SIG-M5 treated with dmso at 0.1 percent for 504 hours (cell line): ENCODE data around the gene HAUS5.
A peak's percentile ranks its signal among the peaks of the same experiment; 100 is the strongest.
"Not testable (repeated sequence)": the region's sequence is repeated elsewhere in the genome, so short reads cannot be mapped to it uniquely, and the experiment has no call there.

Source experiments
- DNase-seq: peaks from one replicate; lab custom pipeline; 2025; ENCODE audit not compliant: unreplicated experiment; lab: John Stamatoyannopoulos, UW

Gene HAUS5

DNA sequence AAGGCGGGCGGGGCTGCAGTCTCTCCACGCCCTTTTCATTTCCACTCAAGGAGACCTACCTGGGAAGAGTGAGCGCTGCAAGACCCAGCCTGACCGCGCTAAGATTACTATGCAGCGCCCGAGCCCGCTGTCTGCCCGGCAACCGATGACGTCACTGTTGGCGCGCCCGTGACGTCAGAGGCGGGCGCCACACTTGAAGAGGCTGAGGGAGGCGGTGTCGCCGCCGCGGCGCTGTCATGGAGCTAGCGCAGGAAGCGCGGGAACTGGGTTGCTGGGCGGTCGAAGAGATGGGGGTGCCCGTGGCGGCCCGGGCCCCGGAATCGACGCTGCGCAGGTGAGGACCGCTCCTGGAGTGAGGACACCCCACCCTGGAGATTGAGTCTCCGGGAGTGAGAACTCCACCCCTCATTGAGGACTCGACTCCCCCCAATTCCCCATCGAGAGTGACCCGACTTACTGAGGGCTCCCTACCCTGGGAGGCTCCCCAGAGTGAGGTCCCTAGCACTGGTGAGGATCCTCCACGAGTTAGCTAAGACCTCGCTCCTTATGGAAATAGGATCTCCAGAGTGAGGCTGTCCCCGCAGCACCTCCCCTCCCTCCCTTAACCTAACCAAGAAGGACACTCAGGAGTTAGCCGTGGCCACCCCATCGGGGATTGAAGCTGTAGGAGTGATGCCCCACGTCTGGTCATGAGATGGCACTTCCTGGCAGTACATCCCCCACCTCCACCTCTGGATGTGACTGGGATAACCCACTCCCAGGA lies at the start of gene HAUS5:
Gene HAUS5, plus strand, starts transcription at position 177 of the 763 bp plus-strand sequence. Its CDS starts 60 bp downstream, at position 237.
- peak; percentile 82 for DNase-seq

GRCh38 chr19:35562776-35563175 lies 49.8 kb upstream of the HAUS5 start:
- no peak for DNase-seq

DNA sequence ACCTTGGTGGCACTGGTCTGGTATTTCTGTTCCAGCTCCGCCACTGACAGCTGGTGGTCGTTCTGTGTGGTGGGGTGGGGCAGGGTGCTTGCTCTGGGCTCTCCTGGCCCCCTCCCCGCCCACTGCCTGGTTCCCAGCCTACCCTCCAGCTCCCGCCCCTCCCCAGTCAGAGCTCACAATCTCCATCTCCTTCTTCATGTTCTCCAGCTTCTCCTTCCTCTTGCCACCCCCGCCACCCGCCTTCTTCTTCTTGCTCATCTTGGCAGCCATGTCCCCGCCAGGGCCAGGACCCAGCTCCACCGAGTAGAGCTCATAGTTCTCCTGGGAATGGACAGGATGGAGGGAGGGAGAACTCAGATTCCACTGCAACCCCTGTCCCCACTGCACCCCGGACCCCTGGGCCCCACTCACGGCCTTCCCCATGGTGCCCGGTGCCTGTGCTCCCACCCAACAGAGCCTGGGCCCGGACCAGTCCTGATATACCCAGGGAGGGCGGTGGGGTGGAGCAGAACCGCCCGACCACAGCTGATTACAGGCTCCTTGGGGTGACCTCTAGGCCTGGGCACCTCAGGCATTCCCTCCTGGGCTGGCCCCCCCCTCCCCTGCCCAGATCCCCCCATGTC lies 49.2 kb upstream of the HAUS5 start, which contains the start of gene ATP4A:
Gene ATP4A, minus strand, starts transcription at position 452 of the 623 bp plus-strand sequence. Its CDS starts 29 bp downstream, at position 423.
- DNase-seq, result no peak

GRCh38 chr19:35565016-35565856 lies 47.3 kb upstream of the HAUS5 start:
- DNase-seq, result no peak

GRCh38 chr19:35566738-35567137 lies 45.8 kb upstream of the HAUS5 start:
- DNase-seq, result no peak

DNA sequence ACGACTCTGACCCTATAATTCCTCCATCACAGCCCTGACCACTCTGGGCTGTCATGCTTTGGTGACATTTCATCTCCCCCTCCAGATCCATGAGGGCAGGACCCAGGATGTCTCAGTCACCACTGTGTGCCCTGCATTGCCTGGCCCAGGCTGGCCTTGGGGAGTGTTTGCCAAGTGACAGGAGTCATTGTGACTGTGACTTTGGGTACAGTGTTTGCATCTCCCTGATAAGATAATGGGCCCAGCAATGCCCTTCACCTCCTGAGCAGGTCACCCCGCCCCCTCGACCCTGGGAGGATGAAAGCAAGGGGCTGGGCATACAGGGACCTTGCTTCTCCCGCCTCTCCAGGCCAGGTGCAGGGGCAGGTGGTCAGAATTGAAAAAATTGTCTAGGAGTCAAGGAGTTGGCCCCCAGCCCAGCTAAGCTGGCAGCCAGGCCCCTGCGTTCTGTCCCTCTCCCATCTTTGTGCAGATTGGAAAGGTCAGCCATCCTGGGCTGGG lies 43.2 kb upstream of the HAUS5 start:
- DNase-seq, result no peak

DNA sequence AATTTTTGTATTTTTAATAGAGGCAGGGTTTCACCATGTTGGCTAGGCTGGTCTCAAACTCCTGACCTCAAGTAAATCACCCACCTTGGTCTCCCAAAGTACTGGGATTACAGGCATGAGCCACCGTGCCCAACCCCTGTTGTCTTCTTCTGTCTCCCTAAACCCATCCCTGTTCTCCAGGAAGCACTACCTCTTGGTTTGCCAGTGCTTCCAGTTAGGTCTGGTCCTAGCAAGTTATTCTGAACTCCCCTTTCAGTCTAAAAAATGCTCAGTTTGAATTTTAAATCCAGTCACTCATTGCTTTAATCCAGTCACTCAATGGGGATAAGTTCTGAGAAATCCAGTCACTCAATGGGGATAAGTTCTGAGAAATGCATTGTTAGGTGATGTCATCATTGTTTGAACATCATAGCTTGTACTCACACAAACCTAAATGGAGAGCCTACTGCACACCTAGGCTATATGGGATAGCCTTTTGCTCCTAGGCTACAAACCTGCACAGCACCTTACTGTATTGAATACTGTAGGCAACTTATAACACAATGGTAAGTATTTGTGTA lies 41.0 kb upstream of the HAUS5 start:
- DNase-seq, result no peak

DNA sequence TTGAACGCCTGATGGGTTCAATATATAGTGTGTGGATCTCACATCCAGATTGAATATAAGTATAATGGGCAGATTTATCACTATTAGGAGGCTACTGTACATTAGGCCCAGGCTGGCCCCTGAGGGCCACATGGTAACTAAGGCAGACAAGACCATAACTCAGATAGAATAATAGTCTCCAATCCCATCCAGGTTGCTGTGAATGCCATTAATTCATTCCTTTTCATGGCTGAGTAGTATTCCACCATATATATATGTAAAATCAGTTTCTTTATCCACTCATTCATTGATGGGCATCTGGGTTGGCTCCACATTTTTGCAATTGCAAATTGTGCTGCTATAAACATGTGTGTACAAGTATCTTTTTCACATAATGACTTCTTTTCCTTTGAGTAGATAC lies 34.6 kb upstream of the HAUS5 start:
- no peak for DNase-seq

GRCh38 chr19:35578707-35579106 lies 33.8 kb upstream of the HAUS5 start:
- DNase-seq, result no peak

DNA sequence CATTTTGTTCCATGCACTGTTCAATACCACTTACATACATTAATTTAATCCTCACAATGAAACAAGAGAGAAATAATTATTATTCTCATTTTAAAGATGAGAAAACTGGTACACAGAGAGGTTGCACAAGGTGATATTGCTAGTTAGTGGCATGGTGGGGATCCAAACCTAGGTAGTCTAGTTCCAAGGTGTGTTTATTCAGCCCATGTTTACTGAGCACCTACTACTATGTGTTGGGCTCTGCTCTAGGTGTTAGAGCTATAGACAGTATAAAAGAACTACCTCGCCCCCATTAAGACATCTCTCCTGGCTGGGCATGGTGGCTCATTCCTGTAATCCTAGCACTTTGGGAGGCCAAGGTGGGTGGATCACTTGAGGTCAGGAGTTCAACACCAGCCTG lies 29.8 kb upstream of the HAUS5 start:
- DNase-seq, result no peak

DNA sequence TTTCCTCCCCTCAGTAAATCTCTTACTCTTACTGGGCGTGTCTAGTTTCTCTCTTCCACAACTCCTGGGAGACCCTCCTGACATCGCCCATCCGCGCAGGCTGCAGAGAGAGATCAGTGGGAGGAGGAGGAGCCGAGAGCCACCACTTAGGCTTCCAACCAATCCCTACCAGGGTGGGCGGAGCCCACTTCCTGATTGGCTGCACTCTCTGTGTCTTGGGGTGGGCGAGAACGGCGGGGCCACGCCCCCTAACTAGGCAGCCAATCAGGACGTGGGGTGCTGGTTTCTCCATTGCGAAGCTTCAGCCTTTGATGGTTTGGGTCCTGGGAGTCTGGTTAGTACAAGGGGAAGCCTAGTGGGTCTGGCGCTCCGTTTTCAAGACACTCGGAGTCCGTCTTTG lies 26.7 kb upstream of the HAUS5 start, which contains the start of gene PMIS2:
Gene PMIS2, plus strand, starts transcription at position 326 of the 400 bp plus-strand sequence. CDS start 87 bp downstream, outside the sequence.
- no peak for DNase-seq

DNA sequence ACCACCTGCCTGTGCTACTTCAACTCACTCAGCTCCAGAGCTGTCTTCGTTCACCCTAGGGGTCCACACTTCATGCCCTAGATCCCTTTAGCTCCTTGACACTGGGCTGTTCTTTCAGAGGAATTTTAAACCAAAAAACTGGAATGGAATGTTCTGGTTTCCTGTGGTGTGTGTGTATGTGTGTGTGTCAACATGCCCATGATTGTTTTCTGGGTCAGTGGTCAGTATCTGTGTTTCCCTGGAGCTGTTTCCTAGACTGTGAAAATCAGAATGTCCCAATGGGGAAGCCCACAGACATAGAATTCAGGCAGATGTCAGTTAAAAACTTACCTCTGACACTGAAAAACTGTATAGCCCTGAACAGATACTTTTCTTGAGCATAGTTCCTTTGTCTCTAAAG lies 25.2 kb upstream of the HAUS5 start:
- no peak for DNase-seq

GRCh38 chr19:35590875-35591274 lies 21.7 kb upstream of the HAUS5 start:
- DNase-seq, result no peak

DNA sequence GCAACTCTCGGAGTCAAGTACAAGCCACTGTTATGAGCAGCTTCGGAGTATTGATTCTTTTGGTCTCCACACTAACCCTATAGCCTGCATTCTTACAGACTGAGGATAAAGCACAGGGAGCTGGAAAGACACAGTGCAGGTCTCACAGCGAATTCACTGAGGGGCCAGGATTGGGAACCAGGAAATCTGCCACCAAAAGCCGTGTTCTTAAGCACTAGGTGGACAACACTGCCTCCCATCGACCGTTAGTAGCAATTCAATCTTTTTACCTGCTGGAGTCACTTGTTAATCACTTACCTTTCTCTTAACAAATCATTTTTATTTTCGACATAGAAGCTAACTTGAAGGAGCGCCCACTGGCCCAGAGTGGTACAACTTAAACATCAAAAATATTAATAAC lies 20.3 kb upstream of the HAUS5 start:
- peak; percentile 30 for DNase-seq

DNA sequence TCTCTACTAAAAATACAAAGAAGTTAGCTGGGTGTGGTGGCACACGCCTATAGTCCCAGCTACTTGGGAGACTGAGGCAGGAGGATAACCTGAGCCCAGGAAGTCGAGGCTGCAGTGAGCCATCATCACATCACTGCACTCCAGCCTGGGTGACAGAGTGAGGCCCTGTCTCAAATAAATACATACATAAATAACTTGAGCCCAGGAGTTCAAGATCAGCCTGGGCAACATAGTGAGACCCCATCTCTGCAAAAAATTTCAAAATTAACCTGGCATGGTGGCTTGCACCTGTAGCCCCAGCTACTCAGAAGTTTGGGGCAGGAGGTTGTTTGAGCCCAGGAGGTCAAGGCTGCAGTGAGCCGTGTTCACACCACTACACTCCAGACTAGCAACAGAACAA lies 17.5 kb upstream of the HAUS5 start:
- not testable (repeated sequence) for DNase-seq

- DNase-seq, result no peak
Measured at GRCh38 chr19:35595928-35596327, 16.6 kb upstream of the HAUS5 start.

GRCh38 chr19:35596366-35596999 lies 16.1 kb upstream of the HAUS5 start:
- DNase-seq, result no peak

DNA sequence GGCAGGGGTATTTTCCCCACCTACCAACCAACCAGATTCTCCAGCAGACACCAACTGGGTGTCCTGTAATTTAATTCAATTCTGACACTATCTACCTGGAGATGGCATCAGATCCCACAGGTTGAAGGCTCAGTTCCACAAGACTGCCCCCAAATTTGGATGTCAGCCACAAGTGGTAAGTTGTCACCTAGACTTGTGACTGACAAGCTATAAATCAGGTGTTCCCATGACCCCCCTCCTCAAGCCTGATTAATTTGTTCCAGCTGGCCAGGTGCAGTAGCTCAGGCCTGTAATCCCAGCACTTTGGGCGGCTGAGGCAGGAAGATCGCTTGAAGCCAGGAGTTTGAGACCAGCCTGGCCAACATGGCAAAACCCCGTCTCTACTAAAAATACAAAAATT lies 10.6 kb upstream of the HAUS5 start:
- DNase-seq, result no peak

DNA sequence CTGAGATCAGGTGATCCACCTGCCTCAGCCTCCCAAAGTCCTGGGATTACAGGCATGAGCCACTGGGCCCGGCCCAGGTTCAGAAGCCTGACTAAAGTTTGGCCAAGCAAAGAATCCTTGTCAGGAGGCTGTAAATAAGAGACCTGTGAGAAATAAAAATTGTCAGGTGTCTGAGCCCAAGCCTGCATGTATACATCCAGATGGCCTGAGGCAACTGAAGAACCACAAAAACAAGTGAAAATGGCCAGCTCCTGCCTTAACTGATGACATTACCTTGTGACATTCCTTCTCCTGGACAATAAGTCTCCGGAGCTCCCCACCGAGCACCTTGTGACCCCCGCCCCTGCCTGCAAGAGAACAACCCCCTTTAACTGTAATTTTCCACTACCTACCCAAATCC lies 8.1 kb upstream of the HAUS5 start:
- DNase-seq, result not testable (repeated sequence)

GRCh38 chr19:35607170-35607569 lies 5.4 kb upstream of the HAUS5 start:
- not testable (repeated sequence) for DNase-seq
